Urinary bladder (tissue), 4 donors: ENCODE measurements around the gene CCM2. TPM values are rescaled to one million over a fixed set of nuclear protein-coding genes. Genes with fewer than 3 reads are reported as not detected.

ENCODE experiments used
- DNase-seq: peaks from one replicate; pipeline ENCODE4 v3.0.0-alpha.2; 2015; ENCODE audit errors: extremely low spot score
- H3K27ac ChIP-seq: one replicate; pipeline ENCODE4 v1.5.1; 2013; ENCODE audit warnings: low read depth, mild to moderate bottlenecking, moderate library complexity
- H3K36me3 ChIP-seq: one replicate; pipeline ENCODE4 v1.6.1; 2013; ENCODE audit warnings: mild to moderate bottlenecking, moderate library complexity; ENCODE audit not compliant: insufficient read depth
- H3K4me1 ChIP-seq: one replicate; pipeline ENCODE4 v1.6.1; 2013; ENCODE audit warnings: mild to moderate bottlenecking, moderate library complexity; ENCODE audit not compliant: insufficient read depth
- H3K4me3 ChIP-seq: one replicate; pipeline ENCODE4 v1.5.1; 2013; ENCODE audit warnings: low read depth, low read length
- WGBS: extraction: QIAGEN DNeasy Blood & Tissue Kit; methylation state at CpG from one replicate; pipeline ENCODE4 v1.1.7; 2013; 5-methylcytosine and 5-hydroxymethylcytosine counted together
- polyA plus RNA-seq: library from polyadenylated mRNA; stranded (reverse); fragments of 200-250 nt; gene quantifications from one replicate; pipeline ENCODE4 v1.2.3, GENCODE V29; 2013
- small RNA-seq: library from RNA; depleted of rRNA; stranded (forward); fragments of <200 nt; gene quantifications from one replicate; pipeline ENCODE3, GENCODE V24; 2014
- total RNA-seq: library from RNA; depleted of rRNA; stranded (reverse); fragments of >200 nt; gene quantifications from one replicate; pipeline ENCODE4 v1.2.3, GENCODE V29; 2014
- donor health status: healthy with polysubstance abuse.
- donor health status: healthy.

The CCM2 gene
- total and polyA plus RNA-seq, 2 donors, result 19.5 to 42.0 TPM

GRCh38 chr7:45119550-45119949 is 119.5 kb downstream of the CCM2 start:
- no peak for DNase-seq
- Histone ChIP-seq H3K36me3 (no peaks in the 10 kb centered on the region), H3K4me1 (no peaks in the 10 kb centered on the region), H3K27ac (no peak overlapping the region), H3K4me3 (no peak overlapping the region)
- WGBS, result 61% methylated on average over 3 of the region's 3 CpGs

- WGBS, result 77% methylated on average over 16 of the region's 16 CpGs
- DNase-seq, result no peak
- H3K36me3 ChIP-seq, result no peaks in the 10 kb centered on the region
- no peak overlapping the region for H3K4me3 ChIP-seq
- no peaks in the 10 kb centered on the region for H3K4me1 ChIP-seq
- no peak overlapping the region for H3K27ac ChIP-seq
Observed at GRCh38 chr7:45122975-45123860, 123.2 kb downstream of the CCM2 start.

- Histone ChIP-seq H3K36me3 (no peaks in the 10 kb centered on the region), H3K4me3 (no peak overlapping the region), H3K27ac (no peak overlapping the region), H3K4me1 (no peaks in the 10 kb centered on the region)
- WGBS, result 59% methylated on average over 12 of the region's 12 CpGs
- no peak for DNase-seq
Observed at GRCh38 chr7:45123913-45124710, 124.1 kb downstream of the CCM2 start.

- WGBS, result 89% methylated on average over 11 of the region's 11 CpGs
- no peak for DNase-seq
- Histone ChIP-seq H3K27ac (no peak overlapping the region), H3K4me1 (no peaks in the 10 kb centered on the region), H3K4me3 (no peak overlapping the region), H3K36me3 (no peaks in the 10 kb centered on the region)
Observed at GRCh38 chr7:45125193-45125904, 125.3 kb downstream of the CCM2 start.

Small RNA genes lying within 50 kb of the gene (small RNA-seq; reads per million reads assigned to genes)
- gene SNORA5A, result 2.5 reads per million, percentile 88 among the genes with 10 or more reads in this experiment
- not detected for gene SNORA5B
- gene SNORA5C, result 14.8 reads per million, percentile 95 among the genes with 10 or more reads in this experiment

Other genes with a start within 250 kb of the CCM2 start
- gene PPIA, start 203.5 kb upstream of the CCM2 start, total RNA-seq, result 1,408 TPM
- gene PPIA, start 203.5 kb upstream of the CCM2 start, polyA plus RNA-seq, result 1,866 TPM
- 173 TPM for gene H2AZ2, start 152.1 kb upstream of the CCM2 start, total RNA-seq
- 127 TPM for gene H2AZ2, start 152.1 kb upstream of the CCM2 start, polyA plus RNA-seq
- gene PURB, start 114.7 kb upstream of the CCM2 start, total RNA-seq, result 54.9 TPM
- 13.3 TPM for gene PURB, start 114.7 kb upstream of the CCM2 start, polyA plus RNA-seq
- gene MYO1G, start 21.2 kb upstream of the CCM2 start, total RNA-seq, result 1.8 TPM
- gene MYO1G, start 21.2 kb upstream of the CCM2 start, polyA plus RNA-seq, result 3.6 TPM
- 1.9 TPM for gene NACAD, start 88.8 kb downstream of the CCM2 start, total RNA-seq
- gene NACAD, start 88.8 kb downstream of the CCM2 start, polyA plus RNA-seq, result 7.7 TPM
- 41.6 TPM for gene TBRG4, start 111.5 kb downstream of the CCM2 start, total RNA-seq
- gene TBRG4, start 111.5 kb downstream of the CCM2 start, polyA plus RNA-seq, result 56.5 TPM
- 5.7 TPM for gene RAMP3, start 157.6 kb downstream of the CCM2 start, total RNA-seq
- 51.4 TPM for gene RAMP3, start 157.6 kb downstream of the CCM2 start, polyA plus RNA-seq